IMR-90 (cell line): ENCODE data around the gene DENND1A.

ENCODE experiments used
- POLR2A ChIP-seq: IDR thresholded peaks from 2 replicates; pipeline ENCODE4 v1.6.1; 2012; ENCODE audit warnings: mild to moderate bottlenecking, low read depth, low read length
- RCOR1 ChIP-seq: IDR thresholded peaks from 2 replicates; pipeline ENCODE4 v1.6.1; 2012; ENCODE audit warnings: mild to moderate bottlenecking, low read length, improper control_type of control experiment; ENCODE audit not compliant: insufficient replicate concordance
- TF ChIP-seq, protein P1 (sequence below): conservative IDR thresholded peaks from 2 replicates; pipeline ENCODE4 v1.5.1; 2012; ENCODE audit warnings: mild to moderate bottlenecking, low read depth, low read length, improper control_type of control experiment
- TF ChIP-seq, protein P2 (sequence below): fragments of 150-350 bp; IDR thresholded peaks from 2 replicates; pipeline ENCODE4 v1.6.1; 2017; ENCODE audit warnings: mild to moderate bottlenecking, antibody characterized with exemption, low read length, low read depth

DNA sequence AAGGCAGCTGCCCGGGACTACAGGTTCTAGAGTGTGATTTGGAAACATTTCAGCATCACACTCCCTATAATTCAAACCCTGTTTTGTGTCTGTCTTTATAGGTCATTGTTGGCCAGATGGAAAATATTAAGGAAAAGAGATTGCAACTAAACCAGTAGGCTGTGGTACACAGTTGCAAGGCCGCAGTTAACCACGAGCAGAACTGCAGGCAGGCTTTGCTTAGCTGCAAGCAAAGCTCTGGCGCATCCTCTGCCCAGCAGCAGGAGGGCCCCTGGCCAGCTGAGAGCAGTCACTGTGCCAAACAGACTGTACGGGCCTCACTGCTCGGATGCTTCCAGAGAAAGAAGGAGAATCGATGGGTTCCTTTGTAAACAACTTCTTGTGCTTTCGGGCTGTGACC, 204.5 kb downstream of the DENND1A start:
- TF ChIP-seq, protein P1, sequence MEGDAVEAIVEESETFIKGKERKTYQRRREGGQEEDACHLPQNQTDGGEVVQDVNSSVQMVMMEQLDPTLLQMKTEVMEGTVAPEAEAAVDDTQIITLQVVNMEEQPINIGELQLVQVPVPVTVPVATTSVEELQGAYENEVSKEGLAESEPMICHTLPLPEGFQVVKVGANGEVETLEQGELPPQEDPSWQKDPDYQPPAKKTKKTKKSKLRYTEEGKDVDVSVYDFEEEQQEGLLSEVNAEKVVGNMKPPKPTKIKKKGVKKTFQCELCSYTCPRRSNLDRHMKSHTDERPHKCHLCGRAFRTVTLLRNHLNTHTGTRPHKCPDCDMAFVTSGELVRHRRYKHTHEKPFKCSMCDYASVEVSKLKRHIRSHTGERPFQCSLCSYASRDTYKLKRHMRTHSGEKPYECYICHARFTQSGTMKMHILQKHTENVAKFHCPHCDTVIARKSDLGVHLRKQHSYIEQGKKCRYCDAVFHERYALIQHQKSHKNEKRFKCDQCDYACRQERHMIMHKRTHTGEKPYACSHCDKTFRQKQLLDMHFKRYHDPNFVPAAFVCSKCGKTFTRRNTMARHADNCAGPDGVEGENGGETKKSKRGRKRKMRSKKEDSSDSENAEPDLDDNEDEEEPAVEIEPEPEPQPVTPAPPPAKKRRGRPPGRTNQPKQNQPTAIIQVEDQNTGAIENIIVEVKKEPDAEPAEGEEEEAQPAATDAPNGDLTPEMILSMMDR = no peak
- TF ChIP-seq POLR2A (no peak), RCOR1 (no peak)
- TF ChIP-seq, protein P2, sequence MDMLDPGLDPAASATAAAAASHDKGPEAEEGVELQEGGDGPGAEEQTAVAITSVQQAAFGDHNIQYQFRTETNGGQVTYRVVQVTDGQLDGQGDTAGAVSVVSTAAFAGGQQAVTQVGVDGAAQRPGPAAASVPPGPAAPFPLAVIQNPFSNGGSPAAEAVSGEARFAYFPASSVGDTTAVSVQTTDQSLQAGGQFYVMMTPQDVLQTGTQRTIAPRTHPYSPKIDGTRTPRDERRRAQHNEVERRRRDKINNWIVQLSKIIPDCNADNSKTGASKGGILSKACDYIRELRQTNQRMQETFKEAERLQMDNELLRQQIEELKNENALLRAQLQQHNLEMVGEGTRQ = no peak
